Renal pelvis (tissue), 4 donors: ENCODE data around the gene ZBTB20. TPM values are rescaled to one million over a fixed set of nuclear protein-coding genes. Genes with fewer than 3 reads are reported as not detected.
A peak's percentile ranks its signal among the peaks of the same experiment; 100 is the strongest.

Experiments
- DNase-seq: peaks from one replicate; pipeline ENCODE4 v3.0.0-alpha.2; 2013
- polyA plus RNA-seq, 3 donors: library from polyadenylated mRNA; unstranded; fragments of 120-200 nt; gene quantifications; one replicate each; pipeline ENCODE4 v1.2.1, GENCODE V29; 2013; ENCODE audit not compliant: insufficient read length in 3 of 3

Gene ZBTB20
- polyA plus RNA-seq, 3 donors, result 4.4 to 6.3 (median 5.9) TPM

DNA sequence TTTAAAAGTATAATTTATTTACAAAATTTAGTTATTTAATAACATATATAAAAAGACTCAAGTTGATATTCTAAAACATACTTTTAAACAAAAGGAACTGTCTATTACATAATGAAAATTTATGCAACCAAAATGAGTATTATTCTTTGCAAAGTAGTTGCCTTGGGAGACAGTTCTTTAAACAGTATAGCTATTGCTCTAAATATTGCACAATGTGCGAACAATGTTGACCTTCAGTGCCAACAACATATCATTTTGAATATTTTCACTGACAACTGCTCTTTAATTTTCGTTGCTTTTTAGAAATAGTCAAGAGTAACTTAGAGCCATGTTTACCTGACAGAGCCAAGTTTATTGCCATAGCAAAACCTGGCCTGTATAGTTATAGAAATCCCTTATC, 124.9 kb downstream of the ZBTB20 start:
- no peak for DNase-seq

DNA sequence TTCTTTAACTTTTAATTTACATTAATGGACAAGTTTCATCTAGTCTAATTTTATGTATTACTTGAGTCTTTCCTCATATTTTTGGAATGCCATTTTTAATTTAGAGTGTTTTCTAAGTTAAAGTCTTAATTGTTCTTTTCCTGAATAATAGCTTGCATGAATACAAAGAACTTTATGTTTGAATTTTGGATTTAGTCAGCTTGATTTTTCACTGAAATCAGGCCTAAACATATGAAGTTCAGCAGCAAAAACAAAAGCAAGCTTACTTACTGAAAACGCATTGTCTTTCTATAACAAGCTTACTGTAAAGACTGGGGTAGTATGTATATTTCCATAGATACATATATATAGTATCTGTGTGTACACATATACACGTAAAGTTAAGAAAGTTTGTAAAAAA, 126.0 kb downstream of the ZBTB20 start:
- no peak for DNase-seq

DNA sequence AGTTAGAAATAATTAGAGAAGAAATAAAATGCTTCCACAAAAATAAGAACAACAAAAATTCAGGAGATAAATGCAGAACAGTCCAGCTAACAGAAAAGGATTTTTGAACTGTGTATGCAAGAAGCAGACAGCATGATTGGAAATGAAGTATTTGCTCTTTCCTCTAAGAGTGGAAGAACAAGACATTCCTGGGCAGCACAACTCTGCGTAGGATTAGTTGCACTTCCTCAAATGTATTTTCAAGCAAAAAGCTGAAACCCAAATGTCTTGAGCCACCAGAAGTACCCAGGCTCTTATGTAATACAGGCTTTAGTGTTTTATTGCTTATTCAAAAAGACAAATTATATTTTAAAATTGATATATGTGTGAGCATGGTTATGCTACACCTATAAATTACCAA, 127.2 kb downstream of the ZBTB20 start:
- DNase-seq, result no peak

DNA sequence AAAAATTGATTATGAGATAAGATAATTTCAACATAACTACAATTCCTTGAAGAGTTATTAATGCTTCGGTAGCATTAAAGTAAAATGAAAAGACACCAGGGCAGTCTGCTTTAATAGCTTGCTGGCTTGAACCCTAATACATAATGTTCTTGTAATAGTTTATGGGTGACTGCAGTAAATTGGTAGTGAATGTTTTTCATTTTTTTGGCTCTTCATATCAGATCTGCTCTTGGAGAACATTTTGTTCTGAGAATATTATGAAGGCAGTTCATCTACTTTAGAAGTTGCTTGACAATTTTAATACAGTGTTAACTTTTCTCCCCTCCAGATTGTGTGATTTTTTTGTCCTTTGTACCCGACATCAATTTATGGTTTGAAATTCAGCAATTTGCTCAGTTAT, 128.4 kb downstream of the ZBTB20 start:
- DNase-seq, result no peak

DNA sequence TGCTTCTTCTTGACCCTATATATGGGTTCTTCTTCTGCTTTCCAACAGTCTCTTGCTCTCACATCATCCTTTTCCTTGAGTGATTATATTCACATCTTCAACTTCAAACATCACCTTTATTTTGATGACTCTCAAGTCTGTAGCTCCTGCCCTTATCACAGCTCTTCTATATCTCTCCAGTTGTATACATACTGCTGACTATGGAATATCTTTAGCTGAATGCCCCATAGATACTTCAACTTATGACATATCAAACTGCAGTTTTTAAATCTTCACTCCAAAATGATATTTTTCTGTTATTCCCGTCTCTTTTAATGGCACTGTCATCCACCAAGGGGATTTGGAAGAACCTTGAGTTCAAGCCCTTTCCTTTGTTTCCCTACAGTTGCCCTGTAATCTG, 139.1 kb downstream of the ZBTB20 start:
- no peak for DNase-seq

DNA sequence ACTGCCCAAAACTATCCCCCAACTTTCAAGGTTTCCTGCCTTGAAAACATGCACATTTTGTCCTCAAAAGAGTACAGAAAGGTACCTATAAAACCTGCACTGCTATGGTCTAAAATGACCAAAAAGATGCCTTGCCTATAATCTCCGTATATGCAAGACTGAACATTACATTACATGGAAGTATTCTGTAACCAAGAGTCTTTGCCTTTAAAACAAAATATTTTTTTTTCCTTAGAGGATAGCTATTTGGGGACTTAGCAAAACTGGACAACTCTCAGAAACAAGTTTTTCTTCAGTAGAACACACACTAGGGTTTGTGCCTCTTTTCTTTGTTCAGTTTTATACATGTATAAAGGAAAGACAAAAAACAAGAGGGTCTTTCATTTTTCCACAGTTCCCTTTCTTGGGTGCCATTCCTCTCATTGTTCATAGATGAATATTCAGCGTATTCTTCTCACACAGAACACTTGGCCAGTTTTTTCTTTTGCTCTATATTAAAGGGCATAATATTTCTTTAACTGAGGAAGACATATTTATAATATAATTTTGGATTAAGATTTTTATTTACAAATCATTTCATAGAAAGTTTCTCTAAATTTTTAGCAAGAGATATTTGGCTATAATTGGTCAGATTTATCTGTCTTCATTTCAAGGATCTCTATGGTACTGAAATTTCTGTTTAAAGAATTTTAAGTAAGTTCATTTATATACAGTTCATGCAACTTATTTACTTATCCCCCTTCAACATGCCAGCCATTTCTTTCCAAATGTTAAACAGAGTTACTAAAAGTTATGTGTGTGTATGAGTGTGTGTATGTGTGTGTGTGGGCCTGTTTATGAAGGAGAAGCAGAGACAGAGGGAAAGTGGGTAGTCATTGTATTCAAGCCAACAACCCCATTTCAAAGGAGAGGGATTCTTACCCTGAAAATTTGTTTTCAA, 142.6 kb downstream of the ZBTB20 start:
- no peak for DNase-seq

DNA sequence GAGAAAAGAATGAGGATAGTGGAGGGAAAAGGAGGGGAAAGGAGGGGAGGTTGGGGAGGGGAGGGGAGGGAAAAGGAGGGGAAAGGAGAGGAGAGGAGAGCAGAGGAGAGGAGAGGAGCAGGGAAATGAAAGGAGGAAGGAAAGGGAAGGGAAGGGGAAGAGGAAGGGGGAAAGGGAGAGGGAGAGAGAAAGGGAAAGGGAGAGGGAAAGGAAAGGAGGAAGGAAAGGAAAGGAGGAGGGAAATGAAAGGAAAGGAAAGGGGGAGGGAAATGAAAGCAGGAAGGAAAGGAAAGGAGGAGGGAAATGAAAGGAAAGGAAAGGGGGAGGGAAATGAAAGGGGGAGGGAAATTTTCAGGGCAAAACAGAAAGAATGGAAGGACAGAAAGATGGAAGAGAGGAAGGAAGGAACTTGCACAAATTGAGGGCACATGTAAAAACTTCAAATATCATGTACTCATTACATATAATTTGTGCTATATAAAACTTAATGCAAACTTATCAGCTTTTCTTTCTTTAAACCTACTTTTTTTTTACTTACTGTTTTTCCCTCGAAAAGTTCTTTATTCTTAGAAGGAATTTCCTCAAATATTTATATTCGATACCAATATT, 148.0 kb downstream of the ZBTB20 start:
- DNase-seq, result no peak

DNA sequence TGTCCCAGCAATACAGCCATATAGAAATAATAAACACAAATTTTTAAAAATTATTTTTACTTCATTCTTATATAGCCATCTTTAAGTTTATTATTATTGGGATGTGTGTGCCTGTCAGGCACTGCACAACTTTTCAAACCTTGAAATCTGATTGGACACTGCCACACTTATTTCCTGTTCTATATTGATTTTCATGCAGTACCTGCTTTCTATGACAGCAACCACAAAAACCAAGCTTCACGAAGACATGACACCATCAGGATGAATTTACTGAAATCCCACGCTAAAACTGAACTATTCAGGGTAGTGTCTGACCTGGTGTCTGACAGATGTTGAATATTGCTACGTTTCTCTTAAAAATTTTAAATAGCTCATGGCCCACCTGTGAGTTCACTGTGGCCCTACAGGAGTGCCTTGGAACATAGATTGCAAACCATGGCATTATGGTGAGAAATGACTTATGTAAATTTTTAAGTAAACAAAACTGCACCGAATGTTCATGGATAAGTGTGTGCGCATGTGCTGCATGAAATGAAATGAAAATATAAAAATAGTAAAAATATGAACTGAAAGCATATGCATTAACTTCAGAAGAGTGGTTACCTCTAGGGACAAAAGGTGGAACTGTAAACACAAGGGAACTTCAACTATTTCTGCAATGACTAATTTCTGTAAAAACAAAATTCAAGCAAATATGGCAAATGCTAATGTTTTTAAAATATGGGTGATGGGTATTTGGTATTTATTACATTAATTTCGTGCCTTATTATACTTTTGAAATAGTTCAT, 152.3 kb downstream of the ZBTB20 start:
- DNase-seq, result no peak

DNA sequence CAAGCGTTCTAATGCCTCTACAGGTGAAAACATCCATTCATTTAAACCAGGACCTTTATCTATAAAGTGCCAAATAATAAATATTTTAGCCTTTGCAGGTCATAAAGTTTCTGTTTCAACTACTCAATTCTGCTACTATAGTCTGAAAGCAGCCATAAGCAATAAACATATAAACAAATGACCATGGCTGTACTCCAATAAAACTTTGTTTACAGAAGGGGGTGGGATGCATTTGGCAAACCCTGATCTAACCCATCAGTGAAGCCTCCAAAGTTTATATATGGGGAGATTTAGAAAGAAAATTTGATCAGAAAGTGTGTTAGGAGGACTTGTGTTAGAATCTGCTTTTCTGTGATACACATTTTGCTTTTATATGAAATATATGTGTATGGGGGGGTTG, 161.3 kb downstream of the ZBTB20 start:
- no peak for DNase-seq

DNA sequence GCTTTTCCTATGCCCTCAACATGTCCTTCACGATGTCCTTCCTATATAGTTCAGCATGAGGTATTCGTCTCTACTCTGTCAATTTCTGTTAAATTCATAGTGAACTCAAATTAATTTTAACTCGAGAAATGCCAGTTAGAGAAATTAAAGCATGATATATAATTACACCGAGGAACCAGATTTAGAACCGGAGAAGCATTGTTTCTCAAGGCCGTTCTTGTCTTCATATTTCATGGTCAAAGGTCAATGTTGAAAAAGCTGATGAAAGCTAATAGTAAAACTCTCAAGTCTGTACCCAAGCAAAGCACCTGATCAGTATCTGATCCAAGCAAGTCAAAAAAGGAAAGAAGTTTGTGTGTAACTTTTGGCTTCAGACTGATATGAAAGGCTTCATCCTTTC, 163.8 kb downstream of the ZBTB20 start:
- DNase-seq, result no peak

DNA sequence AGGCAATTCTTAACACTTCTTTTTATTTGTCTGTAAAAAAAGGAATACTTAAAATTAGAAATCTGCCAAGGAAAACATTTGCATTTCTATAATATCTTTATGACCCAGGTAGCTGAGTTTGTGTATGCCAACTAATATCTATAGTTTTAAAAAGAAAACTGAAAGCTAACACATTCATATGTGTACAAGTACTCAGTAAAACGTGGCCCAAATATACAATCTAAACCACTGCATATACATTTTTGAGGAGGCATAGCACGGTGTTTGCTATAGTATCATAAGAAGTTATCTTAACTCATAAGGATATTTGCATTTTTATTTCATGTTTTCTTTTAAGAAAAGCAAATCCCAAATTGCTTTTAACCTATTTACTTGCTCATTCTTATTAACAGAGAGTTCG, 172.7 kb downstream of the ZBTB20 start:
- DNase-seq, result no peak

DNA sequence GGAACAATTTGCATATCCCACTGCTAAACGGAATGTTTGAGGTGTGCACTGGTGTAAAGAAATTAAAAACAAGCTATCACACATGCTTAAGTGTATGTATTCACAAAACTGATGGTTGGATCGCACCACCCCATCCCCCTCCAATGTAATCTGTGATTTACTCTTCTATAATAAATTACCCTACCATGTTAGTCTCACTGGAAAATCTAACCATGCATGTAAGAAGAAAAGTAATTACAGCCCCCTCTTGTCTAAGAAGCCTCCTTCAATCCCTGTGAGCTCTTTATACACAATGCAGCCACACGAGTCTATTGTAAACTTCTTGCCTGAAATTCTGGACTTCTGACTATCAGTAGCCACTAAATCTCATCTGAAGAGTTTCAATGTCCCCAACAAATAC, 173.6 kb downstream of the ZBTB20 start:
- DNase-seq, result peak; percentile 23

DNA sequence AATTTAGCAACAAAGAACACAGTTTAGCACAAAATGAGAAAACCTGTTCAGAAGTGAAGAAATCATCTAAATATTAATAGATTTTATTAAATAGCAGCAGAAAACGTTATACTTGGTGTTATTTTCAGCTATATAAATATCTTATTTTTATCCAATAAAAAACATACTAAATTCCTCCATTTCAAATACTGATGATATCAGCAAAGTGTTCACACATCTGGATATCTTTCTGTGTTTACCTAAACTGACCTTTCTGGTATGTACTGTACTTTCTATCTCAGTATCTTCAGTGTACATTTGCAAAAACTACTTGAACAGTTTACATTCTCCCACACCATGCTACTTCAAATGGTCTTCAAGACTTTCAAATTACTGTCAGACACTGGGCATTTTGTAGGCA, 179.9 kb downstream of the ZBTB20 start:
- DNase-seq, result no peak

DNA sequence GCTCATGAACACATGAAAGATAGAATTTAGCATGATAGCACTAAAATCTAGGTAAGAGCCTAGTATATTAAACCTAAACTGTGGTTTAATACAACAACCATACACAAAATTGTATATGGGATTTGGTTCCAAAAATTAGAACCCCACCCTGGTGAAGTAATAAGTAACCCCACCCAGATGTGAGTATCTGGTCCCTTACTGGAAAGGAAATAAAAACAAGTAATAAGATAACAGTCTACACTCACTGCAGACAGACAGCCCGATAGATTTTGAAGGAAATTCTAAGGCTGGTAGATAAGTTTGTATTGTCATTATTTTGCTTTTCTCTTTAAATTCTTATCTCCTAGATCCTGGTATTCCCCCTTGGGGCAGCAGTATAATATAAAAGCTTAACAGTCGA, 184.9 kb downstream of the ZBTB20 start:
- no peak for DNase-seq

DNA sequence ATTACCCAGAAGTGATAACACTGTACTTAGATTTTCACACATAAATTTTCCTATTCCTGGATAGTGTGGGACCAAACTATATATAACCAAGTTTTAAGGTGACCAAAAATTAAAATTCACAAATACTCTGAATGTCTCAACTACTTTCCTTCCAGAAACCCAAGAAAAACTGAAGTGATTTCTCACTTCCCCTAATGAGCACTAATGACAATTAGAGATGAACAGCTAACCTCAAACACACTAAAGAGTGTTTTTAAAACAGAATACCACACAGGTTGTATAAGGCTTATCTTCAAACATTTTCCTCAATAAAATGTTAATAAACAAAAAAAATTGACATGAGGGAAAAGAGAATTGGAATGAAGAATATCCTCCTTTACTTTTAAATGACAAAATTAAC, 188.2 kb downstream of the ZBTB20 start:
- no peak for DNase-seq

DNA sequence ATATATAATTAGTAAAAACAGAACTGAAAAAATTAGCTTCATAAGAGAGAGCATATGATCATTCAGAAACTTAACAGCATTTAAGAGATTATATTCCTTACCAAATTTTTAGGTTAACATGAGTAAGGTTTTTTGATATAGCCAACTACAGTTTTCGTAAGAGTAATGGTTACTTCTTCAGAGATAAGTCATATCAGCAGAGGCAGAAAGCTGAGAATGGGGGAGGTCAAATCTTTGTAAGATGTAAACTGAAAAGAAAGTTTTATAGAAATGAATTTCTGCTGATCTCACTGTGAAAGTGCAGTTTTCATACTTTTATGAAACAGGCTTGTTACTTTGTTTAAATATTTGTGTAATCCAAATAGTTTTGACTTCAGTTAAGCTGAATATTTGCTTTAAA, 193.3 kb downstream of the ZBTB20 start:
- no peak for DNase-seq

DNA sequence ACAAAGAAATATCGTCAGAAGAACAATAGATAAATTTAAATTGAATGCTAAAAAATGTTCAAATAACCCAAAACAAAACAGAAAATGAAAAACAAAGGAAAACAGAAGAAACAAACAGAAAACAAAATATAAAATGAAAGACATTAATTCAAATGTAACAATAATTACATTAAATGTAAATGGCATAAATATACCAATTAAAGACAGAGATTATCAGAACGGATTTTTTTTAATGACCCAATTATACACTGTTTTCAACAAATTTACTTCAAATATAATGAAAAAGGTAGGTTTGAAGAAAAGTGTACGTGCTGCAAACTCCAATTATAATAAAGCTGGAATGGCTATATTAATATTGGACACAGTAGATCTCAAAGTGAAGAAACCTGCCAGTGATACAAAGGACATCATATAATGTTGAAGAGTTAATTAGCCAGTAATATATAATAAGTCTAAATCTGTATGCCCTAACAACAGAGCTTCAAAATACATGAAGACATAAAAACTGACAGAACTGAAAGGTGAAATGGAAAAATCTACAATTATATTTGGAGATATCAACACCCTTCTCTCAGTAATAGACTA, 193.8 kb downstream of the ZBTB20 start:
- DNase-seq, result no peak

DNA sequence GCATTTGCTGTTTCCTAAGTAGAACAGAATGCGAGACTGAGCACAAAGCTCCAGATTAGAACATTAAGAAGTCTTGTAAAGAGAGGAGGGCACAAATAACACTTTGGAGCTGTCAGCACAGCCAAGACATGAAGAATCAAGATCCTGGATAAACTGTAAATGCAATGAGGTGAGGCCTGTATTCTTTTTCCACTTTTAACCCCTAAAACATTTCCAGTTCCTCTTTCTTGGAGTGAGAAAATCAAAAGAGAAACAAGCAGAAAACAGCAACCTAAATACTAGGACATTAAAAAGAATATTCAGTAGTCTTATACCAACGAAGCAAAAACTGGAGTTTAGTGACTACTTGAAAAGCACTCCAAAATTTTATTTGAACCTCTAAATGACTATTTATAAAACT, 204.3 kb downstream of the ZBTB20 start:
- DNase-seq, result no peak

DNA sequence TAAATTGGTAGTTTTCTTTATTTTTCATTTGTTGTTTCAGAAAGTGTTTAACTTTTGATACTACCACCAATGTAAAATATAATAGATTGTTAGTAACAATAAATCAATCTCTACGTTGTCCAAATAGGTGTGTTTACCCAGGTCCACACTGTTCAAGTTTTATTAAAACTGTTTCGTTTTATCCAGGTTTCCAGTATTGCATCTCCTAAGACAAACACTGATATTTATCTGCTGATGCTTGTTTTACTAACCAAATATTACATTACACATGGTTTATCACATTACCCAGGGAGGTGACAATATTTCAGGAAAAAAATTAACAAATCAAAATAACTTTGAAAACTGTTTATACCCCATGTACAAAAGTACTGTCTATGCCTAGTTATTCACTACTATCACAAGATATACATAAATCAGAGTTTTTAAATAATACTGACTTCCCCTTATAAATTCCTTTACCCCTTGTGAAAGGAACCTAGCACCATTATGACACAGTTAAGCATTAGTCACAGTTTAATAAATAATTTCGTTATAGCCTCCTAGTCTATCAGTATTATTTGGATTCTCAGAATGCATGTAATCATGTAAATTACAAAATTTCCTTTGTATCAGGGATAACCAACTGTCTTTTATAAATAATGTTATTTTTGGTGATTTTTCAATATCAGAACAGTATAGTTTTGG, 205.3 kb downstream of the ZBTB20 start:
- no peak for DNase-seq

DNA sequence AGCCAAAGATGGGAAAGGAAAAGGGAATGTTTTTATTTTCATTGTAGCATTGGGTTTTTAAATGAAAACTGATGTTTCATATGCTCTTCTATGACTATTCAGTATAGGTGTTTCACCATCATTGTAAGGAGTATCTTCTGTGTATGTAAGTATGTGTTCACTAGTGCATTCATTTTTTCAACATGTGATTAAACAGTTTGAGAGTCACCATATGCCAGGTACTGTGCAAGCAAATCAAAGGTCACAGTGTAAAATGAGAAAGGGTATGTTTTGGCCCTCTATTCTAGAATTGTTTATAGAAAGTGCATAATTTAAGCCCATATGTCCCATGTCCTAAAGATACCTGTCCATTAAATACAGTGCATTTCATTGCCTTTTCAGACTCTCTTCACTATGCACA, 207.2 kb downstream of the ZBTB20 start:
- DNase-seq, result no peak

DNA sequence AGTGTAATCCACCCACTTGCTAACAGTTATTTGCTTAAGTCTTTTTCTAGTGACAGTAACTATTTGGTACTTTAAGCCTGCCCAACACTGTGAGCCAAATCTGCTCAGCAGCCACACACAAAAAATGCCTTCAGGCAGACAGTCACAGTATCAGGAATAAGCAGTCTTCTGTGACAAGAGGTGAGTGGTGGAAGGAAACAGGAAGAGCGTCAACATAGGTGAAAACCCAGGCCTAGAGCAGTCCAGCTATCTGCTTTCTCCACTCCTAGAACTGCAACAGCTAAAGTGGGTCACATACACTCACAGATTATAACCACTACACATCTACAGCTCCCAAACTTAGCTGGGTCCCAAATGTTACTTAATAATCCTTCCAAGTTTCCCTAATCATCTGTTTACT, 213.7 kb downstream of the ZBTB20 start:
- no peak for DNase-seq
